ENCODE measurements around the gene TAF4. TPM values are rescaled to one million over a fixed set of nuclear protein-coding genes. Genes with fewer than 3 reads are reported as not detected.

The TAF4 gene
- total and polyA plus RNA-seq, 2 of the 13 experiments (the other 11 are each of a cell fraction or from before 2014, with no cell fraction given), result 5.9 to 12.0 TPM

DNA sequence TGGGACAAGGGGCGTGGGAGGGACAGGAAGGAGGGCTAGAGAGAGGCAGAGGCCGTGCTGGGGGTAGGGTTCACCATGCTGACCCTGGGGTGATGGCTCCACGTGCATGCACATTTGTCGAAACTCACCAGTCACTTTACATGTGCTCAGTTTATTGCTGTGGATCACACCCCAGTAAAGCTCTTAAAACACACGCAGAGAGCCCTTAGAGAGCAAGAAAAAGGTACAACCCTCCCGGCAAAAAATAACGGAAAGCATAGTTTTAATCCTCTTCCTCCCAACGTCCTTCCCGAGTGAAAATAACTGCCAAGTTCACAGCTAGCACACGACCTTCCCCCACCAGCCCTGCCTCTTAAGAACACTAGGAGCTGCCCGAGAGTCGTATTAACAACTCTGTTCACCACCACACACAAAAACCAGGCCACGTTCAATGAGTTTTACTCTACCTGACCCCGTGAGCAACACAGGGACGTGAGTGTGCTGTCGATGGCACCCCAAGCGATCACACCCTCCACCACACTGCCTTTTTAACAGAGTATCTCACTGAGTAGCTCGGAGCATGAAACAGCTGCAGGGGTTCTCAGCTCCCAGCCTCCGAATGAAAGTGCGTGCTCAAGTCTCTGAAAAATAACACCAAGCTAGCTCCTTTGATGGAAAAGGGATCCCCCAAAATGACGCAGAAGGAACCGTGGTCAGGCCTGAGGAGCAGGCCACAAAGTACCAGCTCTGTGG, 39.7 kb downstream of the TAF4 start (continued):
- TF ChIP-seq AGO1 (IDR thresholded peaks at IDR 0.05; ENCODE audit: low read depth, low read length, poor library complexity, severe bottlenecking), result no peak
- peak; percentile 19; the same call in 1 of the 2 replicates for TF ChIP-seq MYC (CRISPR knock-in tag; IDR thresholded peaks at IDR 0.05; ENCODE audit: borderline replicate concordance)
- TF ChIP-seq STAG1 (CRISPR knock-in tag; IDR thresholded peaks at IDR 0.05), result peak; percentile 50
- no peak for TF ChIP-seq RXRB (CRISPR knock-in tag; IDR thresholded peaks at IDR 0.05; ENCODE audit: borderline replicate concordance)
- no peak for TF ChIP-seq ISX (CRISPR knock-in tag; conservative IDR thresholded peaks at IDR 0.05)
- no peak for TF ChIP-seq HNF4A (CRISPR knock-in tag; IDR thresholded peaks at IDR 0.05)
- TF ChIP-seq MYNN (CRISPR knock-in tag; IDR thresholded peaks at IDR 0.05; ENCODE audit: low read depth), result no peak
- no peak for TF ChIP-seq RFX3 (CRISPR knock-in tag; IDR thresholded peaks at IDR 0.05)
- TF ChIP-seq THAP11 (CRISPR knock-in tag; IDR thresholded peaks at IDR 0.05), result no peak
- TF ChIP-seq SRY (CRISPR knock-in tag; IDR thresholded peaks at IDR 0.05), result no peak
- TF ChIP-seq LBX2 (CRISPR knock-in tag; IDR thresholded peaks at IDR 0.05; ENCODE audit: borderline replicate concordance), result no peak
- TF ChIP-seq RFX5 (IDR thresholded peaks at IDR 0.05; ENCODE audit: low read depth, low read length), result no peak
- no peak for TF ChIP-seq TEAD3 (CRISPR knock-in tag; optimal IDR thresholded peaks at IDR 0.05; ENCODE audit: borderline replicate concordance)
- no peak for TF ChIP-seq ZSCAN9 (CRISPR knock-in tag; IDR thresholded peaks at IDR 0.05; ENCODE audit: borderline replicate concordance)
- TF ChIP-seq HOXA3 (CRISPR knock-in tag; IDR thresholded peaks at IDR 0.05), result no peak; the same call in 1 of the 2 replicates
- no peak for TF ChIP-seq ZKSCAN1 (IDR thresholded peaks at IDR 0.05; ENCODE audit: low read length)
- TF ChIP-seq, protein P1, sequence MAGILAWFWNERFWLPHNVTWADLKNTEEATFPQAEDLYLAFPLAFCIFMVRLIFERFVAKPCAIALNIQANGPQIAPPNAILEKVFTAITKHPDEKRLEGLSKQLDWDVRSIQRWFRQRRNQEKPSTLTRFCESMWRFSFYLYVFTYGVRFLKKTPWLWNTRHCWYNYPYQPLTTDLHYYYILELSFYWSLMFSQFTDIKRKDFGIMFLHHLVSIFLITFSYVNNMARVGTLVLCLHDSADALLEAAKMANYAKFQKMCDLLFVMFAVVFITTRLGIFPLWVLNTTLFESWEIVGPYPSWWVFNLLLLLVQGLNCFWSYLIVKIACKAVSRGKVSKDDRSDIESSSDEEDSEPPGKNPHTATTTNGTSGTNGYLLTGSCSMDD (CRISPR knock-in tag; IDR thresholded peaks at IDR 0.05), result no peak
- no peak for TF ChIP-seq KLF12 (CRISPR knock-in tag; IDR thresholded peaks at IDR 0.05; ENCODE audit: borderline replicate concordance)
- no peak for TF ChIP-seq SIX4 (CRISPR knock-in tag; IDR thresholded peaks at IDR 0.05)
- no peak for TF ChIP-seq MAZ (IDR thresholded peaks at IDR 0.05; ENCODE audit: borderline replicate concordance, low read depth, low read length)
- no peak for TF ChIP-seq MAZ (CRISPR knock-in tag; IDR thresholded peaks at IDR 0.05; ENCODE audit: low read depth)
- no peak for TF ChIP-seq NFYC (CRISPR knock-in tag; IDR thresholded peaks at IDR 0.05)
- no peak for TF ChIP-seq PTBP1 (IDR thresholded peaks at IDR 0.05; ENCODE audit: low read depth, low read length, poor library complexity, severe bottlenecking)
- 0 out of 2 replicates have a peak, but pooled peaks have one; percentile 18 for TF ChIP-seq RAD21 (CRISPR knock-in tag; IDR thresholded peaks at IDR 0.05)
- no peak for TF ChIP-seq RXRA (CRISPR knock-in tag; IDR thresholded peaks at IDR 0.05)
- TF ChIP-seq ZNF841 (CRISPR knock-in tag; IDR thresholded peaks at IDR 0.05; ENCODE audit: borderline replicate concordance), result no peak
- TF ChIP-seq ZNF10 (CRISPR knock-in tag; IDR thresholded peaks at IDR 0.05; ENCODE audit: borderline replicate concordance, low read depth), result no peak
- no peak for TF ChIP-seq RARG (CRISPR knock-in tag; IDR thresholded peaks at IDR 0.05; ENCODE audit: low read depth)
- TF ChIP-seq ATM (IDR thresholded peaks at IDR 0.05; ENCODE audit: borderline replicate concordance), result no peak
- TF ChIP-seq ZNF552 (CRISPR knock-in tag; IDR thresholded peaks at IDR 0.05; ENCODE audit: borderline replicate concordance), result no peak
- no peak for TF ChIP-seq ZFP1 (CRISPR knock-in tag; IDR thresholded peaks at IDR 0.05)
- TF ChIP-seq CBX1 (IDR thresholded peaks at IDR 0.05; ENCODE audit: low read depth), result no peak
- no peak for TF ChIP-seq NRL (CRISPR knock-in tag; IDR thresholded peaks at IDR 0.05; ENCODE audit: borderline replicate concordance)
- TF ChIP-seq SMARCC2 (IDR thresholded peaks at IDR 0.05), result no peak
- TF ChIP-seq ZBTB7B (CRISPR knock-in tag; IDR thresholded peaks at IDR 0.05), result no peak

Measured in HepG2 (cell line).